Measurements from ENCODE around the gene ARL6IP5. TPM values are rescaled to one million over a fixed set of nuclear protein-coding genes. Genes with fewer than 3 reads are reported as not detected.

The ARL6IP5 gene
- polyA plus RNA-seq, 3 donors = 69.3 to 458 (median 430) TPM

GRCh38 chr3:69143612-69144011 lies 58.9 kb downstream of the ARL6IP5 start:
- Mint-ChIP-seq H3K9me3 (no peaks in the 10 kb centered on the region), H3K27me3 (ENCODE audit: low read depth in 3 of 3) (peaks cover 2 to 6% (median 3%) of the 10 kb centered on the region in 3 donors), H3K36me3 (no peaks in the 10 kb centered on the region), H3K4me1 (peaks cover 5% of the 10 kb centered on the region), H3K27ac (no peak overlapping the region), H3K4me3 (no peak overlapping the region)
- Histone ChIP-seq H3K9me3 (replicated peaks in 1 of 2; ENCODE audit: control insufficient read depth in 1 of 2, insufficient read depth in 1 of 2, low read length in 2 of 2) (no peaks in the 10 kb centered on the region), H4K20me1 (ENCODE audit: insufficient read depth, low read length) (no peaks in the 10 kb centered on the region), H3K36me3 (replicated peaks in 1 of 2; ENCODE audit: control insufficient read depth in 1 of 2, insufficient read depth in 2 of 2, low read length in 2 of 2) (no peaks in the 10 kb centered on the region), H3K27me3 (ENCODE audit: control insufficient read depth in 2 of 2, insufficient read depth in 2 of 2, low read length in 2 of 2) (no peaks in the 10 kb centered on the region), H3K79me2 (ENCODE audit: insufficient read depth, low read length) (no peaks in the 10 kb centered on the region), H3K4me1 (ENCODE audit: control insufficient read depth in 1 of 2, insufficient read depth in 2 of 2, low read length in 2 of 2) (no peaks in the 10 kb centered on the region), H3K4me2 (replicated peaks; ENCODE audit: extremely low read depth, low read length, poor library complexity, severe bottlenecking) (no peak overlapping the region), H2AFZ (ENCODE audit: insufficient read depth, low read depth, low read length, poor library complexity, severe bottlenecking) (no peak overlapping the region), H3K27ac (ENCODE audit: low read depth in 1 of 2, low read length in 2 of 2) (no peak overlapping the region), H3K9ac (ENCODE audit: insufficient read depth, low read length, poor library complexity, severe bottlenecking) (no peak overlapping the region), H3K4me3 (replicated peaks in 1 of 3; ENCODE audit: low read depth in 2 of 3, low read length in 3 of 3) (no peak overlapping the region)
- no peak for DNase-seq
- intact Hi-C loops (cut with micrococcal nuclease) = no loop called here
- no peak for TF ChIP-seq CTCF (IDR thresholded peaks at IDR 0.05)
- 88% methylated on average over 1 of the region's 3 CpGs for WGBS (ENCODE audit: insufficient coverage)

GRCh38 chr3:69144631-69145245 lies 60.0 kb downstream of the ARL6IP5 start:
- H3K4me3 Mint-ChIP-seq = peak overlapping the region; percentile 3 to 41
- no peak for DNase-seq
- Histone ChIP-seq H3K9ac (ENCODE audit: insufficient read depth, low read length, poor library complexity, severe bottlenecking) (no peak overlapping the region), H3K4me3 (replicated peaks in 1 of 3; ENCODE audit: low read depth in 2 of 3, low read length in 3 of 3) (no peak overlapping the region), H3K9me3 (replicated peaks in 1 of 2; ENCODE audit: control insufficient read depth in 1 of 2, insufficient read depth in 1 of 2, low read length in 2 of 2) (no peaks in the 10 kb centered on the region), H3K27ac (ENCODE audit: low read depth in 1 of 2, low read length in 2 of 2) (no peak overlapping the region), H3K4me2 (replicated peaks; ENCODE audit: extremely low read depth, low read length, poor library complexity, severe bottlenecking) (no peak overlapping the region), H3K36me3 (replicated peaks in 1 of 2; ENCODE audit: control insufficient read depth in 1 of 2, insufficient read depth in 2 of 2, low read length in 2 of 2) (no peaks in the 10 kb centered on the region), H2AFZ (ENCODE audit: insufficient read depth, low read depth, low read length, poor library complexity, severe bottlenecking) (no peak overlapping the region), H3K4me1 (ENCODE audit: control insufficient read depth in 1 of 2, insufficient read depth in 2 of 2, low read length in 2 of 2) (no peaks in the 10 kb centered on the region), H3K79me2 (ENCODE audit: insufficient read depth, low read length) (no peaks in the 10 kb centered on the region), H3K27me3 (ENCODE audit: control insufficient read depth in 2 of 2, insufficient read depth in 2 of 2, low read length in 2 of 2) (no peaks in the 10 kb centered on the region), H4K20me1 (ENCODE audit: insufficient read depth, low read length) (no peaks in the 10 kb centered on the region)
- H3K4me1 Mint-ChIP-seq = peaks cover 5% of the 10 kb centered on the region
- peaks cover 0 to 4% (median 3%) of the 10 kb centered on the region in 3 donors for H3K27me3 Mint-ChIP-seq (ENCODE audit: low read depth in 3 of 3)
- intact Hi-C loops (cut with micrococcal nuclease) = no loop called here
- no CpG with 5 or more reads among the region's 3 CpGs for WGBS (ENCODE audit: insufficient coverage)
- peak overlapping the region in 1 of 7 donors; percentile 73 for H3K27ac Mint-ChIP-seq
- no peaks in the 10 kb centered on the region for H3K9me3 Mint-ChIP-seq
- no peak for TF ChIP-seq CTCF (IDR thresholded peaks at IDR 0.05)
- no peaks in the 10 kb centered on the region for H3K36me3 Mint-ChIP-seq
